ENCODE data around the gene ARHGAP23.
"Not testable (repeated sequence)": the region's sequence is repeated elsewhere in the genome, so short reads cannot be mapped to it uniquely, and the experiment has no call there.

ARHGAP23 gene

DNA sequence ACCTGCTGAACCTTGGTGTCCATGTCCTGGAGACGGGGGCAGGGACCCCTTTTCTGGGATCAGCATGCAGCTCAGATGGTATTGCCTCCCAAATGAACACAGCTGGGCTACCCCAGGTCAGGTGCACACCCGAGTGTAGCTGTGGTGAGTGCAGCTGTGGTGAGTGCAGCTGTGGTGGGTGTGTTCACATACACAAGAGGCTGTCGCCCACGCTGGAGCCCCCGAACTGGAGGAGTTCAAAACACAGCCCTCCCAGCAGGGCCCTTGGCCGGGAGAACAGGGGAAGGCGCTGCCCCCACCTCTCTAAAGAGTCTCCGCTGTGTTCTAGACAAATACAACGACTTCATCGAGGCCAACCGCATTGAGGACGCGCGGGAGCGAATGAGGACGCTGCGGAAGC lies 61.5 kb downstream of the ARHGAP23 start:
- DNase-seq (ENCODE audit: low read depth, low spot score), result not testable (repeated sequence)

DNA sequence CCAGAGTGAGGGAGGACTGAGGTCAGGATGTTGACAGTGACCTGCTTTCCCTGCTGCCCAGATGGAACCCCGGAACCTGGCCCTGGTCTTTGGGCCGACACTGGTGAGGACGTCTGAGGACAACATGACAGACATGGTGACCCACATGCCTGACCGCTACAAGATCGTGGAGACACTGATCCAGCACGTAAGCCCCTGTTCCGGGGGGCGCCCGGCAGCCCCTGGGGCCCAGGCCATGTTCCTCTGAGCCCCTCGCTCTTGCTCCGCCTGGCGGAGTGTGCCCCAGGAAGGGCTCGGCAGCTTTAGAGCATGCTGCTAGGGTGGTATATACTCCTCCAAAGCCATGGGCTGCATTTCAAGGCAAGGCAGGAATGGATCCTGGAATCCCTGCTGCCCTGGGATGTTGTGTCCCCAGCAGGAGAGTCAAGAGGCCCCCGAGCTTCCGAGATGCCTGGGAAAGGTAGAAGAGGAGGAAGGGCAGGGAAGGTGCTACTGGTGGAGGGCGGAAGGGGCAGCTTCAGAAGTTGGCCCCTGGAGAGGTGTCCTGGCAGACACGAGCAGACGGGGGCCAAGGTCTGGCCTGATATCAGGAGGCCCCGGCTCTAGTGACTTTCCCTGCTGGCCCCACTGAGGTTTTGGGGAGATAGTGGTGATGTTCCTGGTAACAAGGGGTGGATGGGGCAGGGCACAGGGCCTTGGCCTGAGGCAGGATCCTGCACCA lies 63.2 kb downstream of the ARHGAP23 start:
- DNase-seq (ENCODE audit: low read depth, low spot score), result not testable (repeated sequence)

DNA sequence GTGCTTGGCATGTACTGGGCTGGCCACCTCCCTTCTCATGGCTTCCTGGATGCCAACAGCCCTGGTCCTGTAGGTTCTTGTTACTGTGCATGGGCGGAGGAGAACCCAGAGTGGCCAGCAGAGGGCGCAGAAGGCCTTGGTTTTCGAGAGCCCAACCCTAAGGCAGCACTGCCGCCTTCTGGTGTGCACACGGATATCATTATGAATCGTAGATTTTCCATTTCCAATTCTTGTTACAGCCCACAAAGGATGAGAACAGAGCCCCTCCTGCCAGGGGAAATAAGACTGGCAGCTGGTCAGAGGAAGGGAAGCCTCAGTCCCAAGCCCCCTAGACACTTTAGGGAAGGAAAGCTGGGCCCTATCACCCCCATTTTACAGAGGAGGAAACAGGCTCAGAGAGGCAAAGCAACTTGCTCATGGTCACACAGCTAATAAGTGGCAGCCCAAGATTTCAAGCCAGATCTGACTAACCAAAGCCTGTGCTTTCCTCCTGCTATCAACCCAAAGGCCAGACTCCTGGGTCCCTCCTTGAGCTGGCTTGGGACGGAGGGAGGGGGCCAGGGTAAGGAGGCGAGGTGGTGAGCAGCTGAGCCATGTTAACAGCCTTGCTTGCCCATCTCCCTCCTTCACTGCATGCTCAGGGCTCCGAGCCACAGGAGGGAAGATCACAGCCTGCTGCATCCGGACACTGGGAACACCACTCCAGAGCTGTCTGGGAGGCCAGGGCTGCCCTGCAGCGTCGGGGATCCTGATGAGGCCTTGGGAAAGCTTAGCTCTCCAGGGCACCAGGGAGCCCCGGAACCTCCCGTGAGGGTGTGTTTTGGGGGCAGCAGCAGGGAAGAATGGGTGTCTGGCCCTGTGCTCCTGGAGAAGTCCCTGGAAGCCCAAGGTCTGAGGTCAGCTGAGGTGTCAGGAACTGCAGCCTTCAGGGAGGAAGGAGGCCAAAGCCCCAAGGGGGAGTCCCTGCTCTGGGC lies 64.1 kb downstream of the ARHGAP23 start:
- DNase-seq (ENCODE audit: low read depth, low spot score), result not testable (repeated sequence)

DNA sequence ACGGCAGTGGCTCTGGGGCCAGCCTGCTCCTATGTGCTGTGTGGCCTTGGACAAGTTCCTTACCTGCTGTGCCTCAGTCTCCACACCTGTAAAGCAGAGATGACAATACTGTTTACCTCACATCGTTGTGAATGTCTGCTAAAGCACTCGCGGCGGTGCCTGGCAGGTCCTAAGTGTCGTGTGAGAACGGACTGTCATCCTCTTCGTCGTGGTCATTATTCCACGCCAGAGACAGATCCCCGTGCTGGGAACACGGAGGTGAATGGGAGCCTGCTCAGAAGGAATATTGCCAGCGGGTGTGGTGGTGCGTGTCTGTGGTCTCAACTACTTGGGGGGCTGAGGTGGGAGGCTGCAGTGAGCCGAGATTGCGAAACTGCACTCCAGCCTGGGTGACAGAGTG lies 65.9 kb downstream of the ARHGAP23 start:
- DNase-seq (ENCODE audit: low read depth, low spot score), result not testable (repeated sequence)

DNA sequence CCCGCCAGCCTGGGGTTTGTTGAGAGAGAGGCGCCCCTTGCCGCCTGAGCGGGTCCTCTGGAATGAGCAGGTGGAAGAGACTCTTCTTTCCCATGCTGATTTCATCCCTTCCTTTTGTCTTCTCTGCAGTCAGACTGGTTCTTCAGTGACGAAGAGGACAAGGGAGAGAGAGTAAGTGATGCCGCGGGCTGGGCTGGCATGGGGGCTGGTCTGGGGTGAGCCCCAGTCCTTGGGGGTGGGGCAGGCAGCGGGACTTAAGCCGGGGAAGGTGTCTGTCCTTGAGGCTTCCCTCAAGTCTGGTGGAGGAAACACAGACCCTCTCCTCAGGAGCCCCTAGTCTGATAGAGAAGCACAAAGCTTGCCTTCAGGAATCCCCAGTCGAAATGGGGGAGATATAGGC lies 69.4 kb downstream of the ARHGAP23 start:
- DNase-seq (ENCODE audit: low read depth, low spot score), result not testable (repeated sequence)

DNA sequence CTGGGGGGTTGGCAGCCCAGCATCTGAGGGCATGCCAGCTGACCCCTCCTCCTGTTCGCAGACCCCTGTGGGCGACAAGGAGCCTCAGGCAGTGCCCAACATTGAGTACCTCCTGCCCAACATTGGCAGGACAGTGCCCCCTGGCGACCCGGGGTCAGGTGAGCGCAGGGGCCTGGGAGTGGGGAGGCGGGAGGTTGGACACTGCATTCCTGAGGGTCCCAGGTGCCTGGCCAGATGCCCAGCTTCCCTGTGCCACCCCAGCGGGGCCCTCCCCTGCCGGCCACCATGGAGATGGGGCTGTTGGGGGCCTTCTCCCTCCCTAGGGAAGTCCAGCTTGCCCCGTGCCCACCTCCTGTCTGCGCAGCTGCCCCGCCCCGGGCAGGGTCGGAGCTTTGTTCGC lies 70.1 kb downstream of the ARHGAP23 start:
- no peak for DNase-seq (ENCODE audit: low read depth, low spot score)

DNA sequence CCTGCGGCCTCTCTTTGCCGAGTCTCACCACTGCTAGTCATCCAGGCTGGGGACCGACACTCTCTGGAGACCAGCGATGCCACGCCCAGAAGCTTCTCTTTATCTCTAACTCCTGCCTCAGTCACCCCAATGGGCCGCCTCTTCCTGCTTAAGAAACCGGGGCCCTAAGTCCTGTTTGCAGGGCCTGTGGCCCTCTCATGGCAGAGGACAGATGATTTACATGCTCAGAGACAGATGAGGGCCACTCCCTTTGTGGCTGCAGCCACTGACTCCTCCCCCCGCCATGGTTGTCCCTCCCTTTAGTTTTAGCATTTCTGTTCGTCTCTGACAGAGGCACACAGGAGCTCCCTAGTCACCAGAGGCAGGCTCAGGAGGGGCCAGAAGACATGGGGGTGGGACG lies 71.0 kb downstream of the ARHGAP23 start:
- not testable (repeated sequence) for DNase-seq (ENCODE audit: low read depth, low spot score)

DNA sequence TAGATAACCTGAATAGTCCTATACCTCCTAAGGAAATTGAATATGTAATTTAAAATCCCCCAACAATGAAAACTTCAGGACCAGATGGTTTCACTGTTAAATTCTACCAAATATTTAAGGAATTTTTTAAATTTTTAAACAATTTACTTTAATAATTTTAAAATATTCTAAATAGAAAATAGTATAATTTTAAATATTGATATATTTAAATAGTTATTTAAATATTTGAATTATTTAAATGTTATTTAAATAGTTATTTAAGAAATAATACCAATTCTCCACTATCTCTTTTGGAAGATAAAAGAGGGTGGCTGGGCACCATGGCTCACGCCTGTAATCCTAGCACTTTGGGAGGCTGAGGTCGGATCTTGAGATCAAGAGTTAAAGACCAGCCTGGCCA lies 73.5 kb downstream of the ARHGAP23 start:
- DNase-seq (ENCODE audit: low read depth, low spot score), result not testable (repeated sequence)

DNA sequence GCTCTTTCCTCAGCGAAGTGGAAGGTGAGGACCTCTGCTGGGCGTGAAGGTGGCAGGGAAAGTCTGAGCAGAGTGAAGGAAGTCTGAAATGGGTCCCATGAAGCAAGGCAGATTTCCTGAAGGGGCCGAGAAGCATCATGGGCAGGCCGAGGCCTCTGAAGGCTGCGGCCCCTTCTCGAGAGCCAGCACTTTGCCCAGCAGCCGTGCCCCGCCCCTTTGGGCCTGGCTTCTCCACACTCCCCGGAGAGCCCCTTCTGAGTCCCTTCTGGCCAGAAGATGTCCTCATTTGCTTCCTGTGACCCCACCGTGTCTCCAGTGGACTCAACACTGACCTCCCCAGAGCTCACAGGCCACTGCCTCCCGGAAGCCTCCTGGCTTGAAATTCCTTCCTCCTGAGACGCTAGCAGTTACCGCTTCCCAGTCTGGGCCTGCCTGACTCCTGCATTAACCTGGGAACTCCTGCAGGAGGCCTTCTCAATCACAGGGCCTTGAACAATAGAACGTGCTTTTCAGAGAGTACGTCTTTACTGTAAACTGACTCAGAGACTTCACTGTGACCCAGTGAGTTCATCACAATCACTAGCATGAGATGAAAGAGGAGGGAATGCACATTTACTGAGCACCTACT lies 75.1 kb downstream of the ARHGAP23 start:
- not testable (repeated sequence) for DNase-seq (ENCODE audit: low read depth, low spot score)

DNA sequence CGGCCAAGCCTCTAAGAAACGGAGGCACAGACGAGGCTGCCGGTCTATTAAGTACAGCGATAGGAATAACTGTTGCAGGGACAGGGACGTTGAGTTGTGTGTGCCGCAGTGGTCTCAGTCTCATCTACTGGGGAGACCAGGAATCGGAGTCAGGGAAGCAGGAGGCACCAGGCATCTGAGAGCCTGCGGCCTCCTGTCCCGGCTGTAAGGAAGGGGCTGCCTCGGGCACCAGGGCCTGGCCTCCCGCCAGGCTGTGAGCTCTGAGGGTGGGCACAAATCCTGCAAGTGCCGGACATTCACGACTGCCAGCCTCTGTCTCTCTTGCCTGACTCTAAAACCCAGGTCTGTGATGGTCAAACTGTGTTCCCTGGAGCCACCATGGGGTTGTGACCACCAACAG lies 76.0 kb downstream of the ARHGAP23 start:
- no peak for DNase-seq (ENCODE audit: low read depth, low spot score)

DNA sequence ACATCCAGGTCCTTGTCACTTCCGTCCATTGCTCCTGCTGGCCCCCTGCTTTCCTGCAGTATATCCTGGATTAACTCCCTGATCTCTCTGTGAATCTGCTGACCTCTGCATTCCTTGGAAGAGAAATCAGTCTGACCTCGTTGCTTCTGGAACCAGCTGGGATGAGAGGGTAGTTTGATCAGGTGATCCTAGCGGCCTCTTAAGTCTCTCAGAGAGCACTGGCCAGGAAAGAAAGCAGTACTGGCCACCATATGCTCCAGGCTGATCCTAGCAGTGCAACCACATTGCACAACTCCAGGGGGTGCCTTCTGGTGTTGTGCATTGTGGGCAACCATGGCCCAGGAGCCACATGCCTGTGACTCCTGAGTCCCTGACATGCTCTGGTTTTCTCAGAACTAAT lies 79.2 kb downstream of the ARHGAP23 start:
- no peak for DNase-seq (ENCODE audit: low read depth, low spot score)

DNA sequence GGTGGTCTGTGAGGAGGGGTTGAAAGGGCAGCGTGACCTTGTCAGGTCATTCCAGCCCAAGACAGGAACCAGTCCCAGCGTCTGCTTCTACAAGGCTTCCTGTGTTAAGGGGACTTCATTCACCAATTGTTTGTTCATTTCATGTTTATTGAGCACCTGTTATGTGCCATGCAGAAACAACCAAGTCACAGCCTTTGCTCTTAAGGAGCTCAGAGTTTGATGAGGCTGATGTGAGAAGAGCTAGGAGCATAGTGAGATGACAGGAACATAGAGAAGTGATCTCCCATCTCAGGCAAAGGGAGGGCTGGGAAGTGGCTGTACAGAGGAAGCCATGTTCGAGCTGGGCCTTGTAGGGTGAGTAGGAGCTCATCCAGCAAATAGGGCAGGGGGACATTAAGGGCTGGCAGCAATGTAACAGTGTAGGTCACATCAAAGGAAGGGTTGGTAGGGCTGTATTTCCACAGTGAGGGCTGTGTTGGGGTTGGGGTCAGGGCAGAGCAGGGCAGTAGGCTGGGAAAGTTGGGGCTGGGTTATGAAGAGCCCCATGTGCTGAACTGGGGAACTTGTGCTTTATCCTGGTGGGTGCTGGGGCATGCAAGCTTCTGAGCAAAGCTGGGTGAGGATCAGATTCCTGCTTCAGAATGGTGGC lies 79.8 kb downstream of the ARHGAP23 start:
- DNase-seq (ENCODE audit: low read depth, low spot score), result no peak

DNA sequence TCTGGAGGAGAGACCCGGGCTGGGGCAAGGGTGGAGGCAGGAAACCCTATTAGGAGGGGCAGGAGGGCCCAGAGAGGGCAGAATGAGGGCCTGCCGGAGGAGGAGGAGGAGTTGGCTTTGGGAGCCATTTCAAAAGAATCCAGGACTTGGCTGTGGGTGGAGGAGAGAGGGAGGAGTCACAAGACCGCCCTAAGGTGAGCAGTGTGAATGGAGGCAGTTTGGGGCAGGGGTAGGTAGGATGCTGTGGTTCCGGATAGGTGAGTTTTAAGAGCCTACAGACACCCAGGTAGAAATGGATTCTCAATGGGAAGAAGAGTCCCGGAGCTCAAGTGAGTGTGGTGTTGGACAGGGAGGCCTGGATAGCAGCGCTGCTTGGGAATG lies 80.3 kb downstream of the ARHGAP23 start:
- DNase-seq (ENCODE audit: low read depth, low spot score), result no peak

DNA sequence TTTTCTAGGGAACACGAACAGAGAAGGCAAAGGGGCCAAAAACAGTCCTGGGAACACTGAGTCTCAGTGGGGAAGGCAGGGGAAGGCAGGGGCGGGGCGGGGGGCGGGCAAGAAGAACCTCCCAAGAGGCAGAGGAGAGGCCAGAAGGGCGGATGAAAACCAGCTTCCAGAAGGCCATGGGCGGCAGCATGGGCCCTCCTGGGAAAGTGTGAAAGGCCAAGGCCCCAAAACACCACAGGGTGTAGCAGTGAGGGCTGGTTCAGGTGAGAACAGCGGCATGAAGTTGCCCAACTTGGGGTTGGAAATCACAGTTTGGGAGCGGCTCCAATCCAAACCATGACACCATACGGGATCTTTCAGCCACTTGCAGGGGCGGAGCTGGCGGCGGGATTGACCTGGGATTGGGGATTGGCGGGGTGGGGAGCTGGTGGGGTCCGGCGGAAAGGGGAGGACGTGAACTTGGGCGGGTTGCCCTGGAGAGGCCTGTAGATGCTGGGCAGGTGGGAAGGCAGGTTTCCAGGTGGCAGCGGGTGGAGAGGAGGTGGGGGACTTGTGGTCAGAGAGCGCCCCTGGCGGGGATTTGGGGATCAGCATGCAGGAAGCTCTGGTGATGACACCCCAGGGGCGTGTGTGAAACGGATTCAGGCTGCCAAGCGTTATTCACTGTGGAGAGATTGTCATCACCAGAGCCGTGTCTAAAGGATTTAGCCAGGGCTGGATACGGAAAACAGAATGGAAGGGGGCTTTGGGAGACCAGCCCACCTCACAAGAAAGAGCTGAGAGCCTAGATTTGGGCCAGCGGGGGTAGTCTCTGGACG lies 80.9 kb downstream of the ARHGAP23 start:
- peak; percentile 80 for DNase-seq (ENCODE audit: low read depth, low spot score)

DNA sequence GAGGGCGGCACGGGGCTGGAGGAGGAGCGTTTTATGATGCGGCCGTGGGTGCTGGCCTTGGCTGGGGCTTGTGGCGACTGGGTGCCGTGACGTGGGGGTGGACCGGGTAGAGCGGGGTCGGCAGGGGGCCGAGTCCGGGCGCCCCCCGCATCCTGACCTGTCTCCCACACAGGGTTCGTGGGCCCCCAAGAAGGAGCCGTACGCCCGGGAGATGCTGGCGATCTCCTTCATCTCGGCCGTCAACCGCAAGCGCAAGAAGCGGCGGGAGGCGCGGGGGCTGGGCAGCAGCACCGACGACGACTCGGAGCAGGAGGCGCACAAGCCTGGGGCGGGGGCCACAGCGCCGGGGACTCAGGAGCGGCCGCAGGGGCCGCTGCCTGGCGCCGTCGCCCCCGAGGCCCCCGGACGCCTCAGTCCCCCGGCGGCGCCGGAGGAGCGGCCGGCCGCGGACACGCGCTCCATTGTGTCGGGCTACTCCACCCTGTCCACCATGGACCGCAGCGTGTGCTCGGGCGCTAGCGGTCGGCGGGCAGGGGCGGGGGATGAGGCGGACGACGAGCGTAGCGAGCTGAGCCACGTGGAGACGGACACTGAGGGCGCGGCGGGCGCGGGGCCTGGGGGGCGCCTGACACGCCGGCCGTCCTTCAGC lies 81.6 kb downstream of the ARHGAP23 start:
- DNase-seq (ENCODE audit: low read depth, low spot score), result no peak

DNA sequence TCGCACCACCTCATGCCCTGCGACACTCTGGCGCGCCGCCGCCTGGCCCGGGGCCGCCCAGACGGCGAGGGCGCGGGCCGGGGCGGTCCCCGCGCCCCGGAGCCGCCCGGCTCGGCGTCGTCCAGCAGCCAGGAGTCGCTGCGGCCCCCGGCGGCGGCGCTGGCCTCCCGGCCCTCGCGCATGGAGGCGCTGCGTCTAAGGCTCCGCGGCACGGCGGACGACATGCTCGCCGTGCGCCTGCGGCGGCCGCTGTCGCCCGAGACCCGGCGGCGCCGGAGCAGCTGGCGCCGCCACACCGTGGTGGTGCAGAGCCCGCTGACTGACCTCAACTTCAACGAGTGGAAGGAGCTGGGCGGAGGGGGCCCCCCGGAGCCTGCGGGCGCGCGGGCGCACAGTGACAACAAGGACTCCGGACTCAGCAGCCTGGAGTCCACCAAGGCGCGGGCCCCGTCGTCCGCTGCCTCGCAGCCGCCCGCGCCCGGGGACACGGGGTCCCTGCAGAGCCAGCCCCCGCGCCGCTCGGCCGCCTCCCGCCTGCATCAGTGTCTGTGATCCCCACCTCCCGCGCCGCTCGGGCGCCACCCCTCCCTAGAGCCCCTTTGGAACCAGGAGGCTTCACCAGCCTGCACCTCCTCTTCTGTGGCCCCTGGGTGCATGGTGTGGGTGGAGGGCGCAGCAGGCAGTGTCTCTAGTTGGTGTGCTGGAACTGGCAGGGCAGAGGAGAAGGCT lies 82.3 kb downstream of the ARHGAP23 start:
- no peak for DNase-seq (ENCODE audit: low read depth, low spot score)

DNA sequence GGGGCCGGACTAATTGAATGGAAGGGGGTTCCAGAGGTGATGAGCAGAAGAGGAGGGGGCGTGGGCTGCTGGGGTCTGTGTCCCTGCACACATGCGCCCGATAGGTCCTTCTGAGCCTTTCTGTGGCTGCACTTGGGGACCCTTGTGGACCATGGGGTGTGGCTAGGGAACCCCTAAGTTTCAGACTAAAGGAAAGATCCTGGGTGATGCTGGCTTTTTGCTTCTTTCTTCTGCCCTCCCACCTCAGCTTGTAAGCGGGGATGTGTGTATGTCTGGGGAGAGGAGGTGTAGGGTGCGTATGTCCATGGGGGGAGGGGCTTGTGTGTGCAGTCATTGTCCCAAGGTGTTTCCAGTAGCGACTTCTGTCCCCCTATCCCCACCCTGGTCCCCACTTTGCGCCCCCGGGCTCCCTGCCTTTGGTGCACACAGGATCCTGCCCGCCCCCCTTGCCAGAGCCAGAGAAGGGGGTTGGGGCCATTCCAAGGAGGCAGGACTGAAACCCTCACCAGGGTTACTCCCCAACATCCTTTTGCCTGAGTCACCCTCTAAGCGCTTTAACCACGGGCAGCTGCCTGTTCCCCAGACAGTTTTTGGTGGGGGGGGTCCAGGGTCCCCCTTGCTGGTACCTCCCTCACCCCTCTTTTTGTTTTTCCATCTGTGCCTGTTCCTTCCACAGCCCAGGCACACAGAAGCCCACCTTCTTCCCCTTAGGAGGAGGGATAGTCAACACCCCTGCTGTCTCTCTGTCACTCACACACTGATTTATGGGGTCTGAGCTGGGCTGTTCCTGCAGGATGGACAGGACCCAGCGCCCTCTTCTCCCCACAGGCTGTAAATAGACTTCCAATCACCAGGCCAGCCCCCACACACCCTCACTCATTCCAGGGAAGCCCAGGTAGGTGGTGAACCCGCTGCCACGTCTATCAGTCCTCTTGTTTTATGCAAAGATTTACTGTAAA lies 83.2 kb downstream of the ARHGAP23 start:
- no peak for DNase-seq (ENCODE audit: low read depth, low spot score)

DNA sequence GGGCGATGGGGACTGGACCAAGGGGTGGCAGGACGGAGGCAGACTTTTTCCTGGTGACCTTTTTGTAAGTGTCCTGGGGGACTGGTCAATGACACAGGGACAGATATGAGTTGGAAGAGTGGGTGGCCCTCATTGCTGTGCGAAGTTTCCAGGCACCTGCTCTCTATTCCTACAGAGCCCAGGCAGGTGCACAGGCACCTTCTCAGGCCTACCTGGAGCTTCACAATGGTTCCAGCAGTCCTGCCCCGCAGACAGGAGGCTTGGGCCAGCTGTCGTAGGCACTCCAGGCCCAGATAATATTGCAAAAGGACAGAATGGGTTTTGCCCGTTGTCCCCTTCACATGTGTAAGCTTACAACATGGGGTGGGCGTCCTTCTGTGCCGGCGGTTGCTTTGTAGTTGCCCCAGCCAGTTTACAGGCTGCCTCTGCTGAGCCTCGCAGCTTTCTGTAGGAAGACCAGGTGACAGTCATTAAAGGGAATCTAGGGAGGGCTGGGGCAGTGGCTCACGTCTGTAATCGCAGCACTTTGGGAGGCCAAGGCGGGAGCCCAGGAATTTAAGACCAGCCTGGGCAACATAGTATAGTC lies 84.3 kb downstream of the ARHGAP23 start:
- DNase-seq (ENCODE audit: low read depth, low spot score), result no peak
